GM21619 (cell line): Measurements from ENCODE around the gene AMPD2.
A peak's percentile ranks its signal among the peaks of the same experiment; 100 is the strongest.

Experiments used
- ATAC-seq: cut with Tn5 transposase; IDR thresholded peaks from one replicate; pipeline ENCODE4 v1.9.1; 2021; ENCODE audit not compliant: unreplicated experiment

AMPD2 gene

DNA sequence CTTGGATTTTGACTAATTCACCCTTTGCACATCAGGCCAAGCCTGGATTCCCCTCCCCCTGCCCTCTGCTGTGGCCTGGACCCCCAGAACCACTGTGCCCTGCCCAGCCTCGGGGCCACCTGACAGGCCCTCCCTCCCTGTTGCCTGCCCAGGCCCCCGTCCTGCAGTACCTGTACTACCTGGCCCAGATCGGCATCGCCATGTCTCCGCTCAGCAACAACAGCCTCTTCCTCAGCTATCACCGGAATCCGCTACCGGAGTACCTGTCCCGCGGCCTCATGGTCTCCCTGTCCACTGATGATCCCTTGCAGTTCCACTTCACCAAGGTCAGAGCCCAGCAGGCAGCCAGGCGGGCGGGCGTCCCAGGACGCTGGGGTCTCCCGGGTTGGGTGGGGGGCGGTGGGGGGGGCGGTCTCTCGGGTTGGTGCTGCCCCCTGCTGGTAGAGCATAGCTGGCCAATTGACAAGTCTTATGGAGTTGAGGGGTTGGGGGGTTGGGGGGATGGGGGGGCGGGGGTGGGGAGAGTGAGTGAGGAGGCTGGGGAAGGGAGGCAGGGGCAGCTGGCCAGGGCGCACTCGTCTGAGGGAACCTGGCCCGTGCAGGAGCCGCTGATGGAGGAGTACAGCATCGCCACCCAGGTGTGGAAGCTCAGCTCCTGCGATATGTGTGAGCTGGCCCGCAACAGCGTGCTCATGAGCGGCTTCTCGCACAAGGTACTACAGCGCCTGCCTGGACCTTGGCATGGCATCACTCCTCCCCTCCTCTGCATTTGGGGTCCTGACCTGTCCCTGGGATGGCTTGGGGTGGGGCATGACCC lies 10.7 kb downstream of the AMPD2 start:
- no peak for ATAC-seq

DNA sequence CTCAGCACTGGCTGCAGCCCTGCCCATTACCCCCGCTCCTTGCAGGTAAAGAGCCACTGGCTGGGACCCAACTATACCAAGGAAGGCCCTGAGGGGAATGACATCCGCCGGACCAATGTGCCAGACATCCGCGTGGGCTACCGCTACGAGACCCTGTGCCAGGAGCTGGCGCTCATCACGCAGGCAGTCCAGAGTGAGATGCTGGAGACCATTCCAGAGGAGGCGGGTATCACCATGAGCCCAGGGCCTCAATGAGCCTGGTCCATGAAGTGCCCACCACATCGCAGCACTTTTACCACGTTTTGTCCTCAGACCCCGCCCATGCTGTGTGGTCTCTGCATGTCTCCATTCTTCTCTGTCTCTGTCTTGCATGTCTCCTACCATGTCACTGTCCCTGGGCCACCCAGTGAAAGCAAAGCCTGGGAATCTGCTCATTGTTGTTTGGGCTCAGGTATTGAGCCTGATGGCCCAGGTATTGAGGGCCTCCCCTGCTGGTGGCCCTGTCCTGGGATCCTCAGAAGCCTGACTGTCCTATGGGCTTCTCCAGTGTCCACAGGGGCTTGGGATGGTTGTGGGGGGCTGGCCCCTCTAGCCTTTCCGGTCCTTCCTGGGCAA lies 11.4 kb downstream of the AMPD2 start:
- ATAC-seq, result no peak

DNA sequence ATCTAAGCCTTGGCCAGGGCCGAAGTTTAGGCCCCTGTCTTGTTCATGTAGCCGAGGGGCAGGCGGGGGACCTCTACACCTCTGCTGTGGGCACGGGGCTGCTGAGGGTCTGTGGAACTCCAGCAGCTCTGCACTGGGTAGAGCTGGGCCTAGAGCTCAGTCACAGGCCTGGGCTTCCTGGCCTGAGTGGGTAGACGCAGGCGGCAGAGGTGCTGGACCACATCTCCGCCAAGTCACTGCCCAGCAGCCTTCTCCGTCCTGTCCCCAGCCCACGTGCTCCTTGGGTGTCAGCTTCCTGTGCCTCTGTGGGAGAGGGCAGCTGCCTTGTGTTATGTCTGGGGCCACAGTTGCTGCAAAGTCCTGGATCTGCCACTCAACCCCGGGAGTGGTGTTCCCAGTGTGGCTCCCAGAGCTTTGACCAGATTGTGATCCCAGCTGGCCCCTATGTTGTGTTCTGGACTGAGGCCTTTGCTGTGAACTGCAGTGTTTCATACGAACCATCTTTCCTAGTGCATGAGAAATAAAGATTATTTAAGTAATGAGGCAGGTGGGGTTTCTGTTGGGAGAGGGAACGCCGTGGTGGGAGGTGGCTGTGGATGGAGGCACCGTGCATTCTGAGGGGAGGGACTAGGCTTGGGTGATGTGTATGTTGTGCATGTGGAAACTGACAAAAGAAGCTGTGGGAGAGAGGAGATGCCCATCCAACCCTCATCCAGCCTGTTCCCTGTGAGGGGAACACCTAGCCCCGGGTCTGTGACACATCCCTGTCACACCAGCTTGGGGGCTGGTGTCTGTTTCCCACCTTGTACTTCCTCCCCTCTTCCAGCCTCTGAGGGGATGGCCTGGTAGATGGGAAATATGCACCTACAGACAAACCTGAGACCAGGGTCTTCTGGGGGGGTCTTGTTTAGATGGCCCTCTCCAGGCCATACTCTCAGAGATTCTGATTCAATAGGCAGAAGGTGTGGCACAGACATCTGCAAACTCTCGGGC lies 12.2 kb downstream of the AMPD2 start:
- no peak for ATAC-seq

DNA sequence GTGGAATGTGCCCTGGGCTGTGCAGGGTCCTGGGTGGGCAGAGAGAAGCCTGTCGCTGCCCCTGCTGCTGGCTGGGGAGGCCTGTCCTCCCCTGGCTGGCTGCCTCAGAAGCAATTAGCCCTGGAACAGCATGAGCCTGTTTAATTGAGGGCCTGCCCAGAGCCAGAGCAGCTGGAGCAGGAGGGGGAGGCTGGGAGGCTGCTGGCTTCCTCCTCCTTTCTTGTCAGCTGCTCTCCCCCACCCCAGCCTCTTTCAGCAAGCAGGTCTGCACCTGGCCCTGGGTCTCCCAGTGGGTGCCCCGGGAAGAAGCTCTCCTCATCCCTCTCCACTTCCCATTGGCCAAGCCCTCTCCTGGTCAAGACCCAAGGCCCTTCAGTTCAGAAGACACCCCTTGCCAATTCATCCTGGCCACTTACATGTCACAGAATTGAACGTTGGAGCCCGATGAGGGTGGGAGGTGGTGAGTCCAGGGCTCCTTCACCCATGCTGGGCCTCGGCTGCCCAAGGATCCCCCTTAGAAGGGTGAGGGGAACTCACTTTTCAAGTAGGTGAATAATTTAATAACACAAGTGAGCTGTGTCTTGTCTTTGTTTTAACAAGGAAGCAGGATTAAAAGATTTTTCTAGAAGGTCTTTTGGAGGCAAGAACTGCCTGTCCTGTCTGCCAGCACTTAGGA lies 13.2 kb downstream of the AMPD2 start:
- ATAC-seq, result no peak

DNA sequence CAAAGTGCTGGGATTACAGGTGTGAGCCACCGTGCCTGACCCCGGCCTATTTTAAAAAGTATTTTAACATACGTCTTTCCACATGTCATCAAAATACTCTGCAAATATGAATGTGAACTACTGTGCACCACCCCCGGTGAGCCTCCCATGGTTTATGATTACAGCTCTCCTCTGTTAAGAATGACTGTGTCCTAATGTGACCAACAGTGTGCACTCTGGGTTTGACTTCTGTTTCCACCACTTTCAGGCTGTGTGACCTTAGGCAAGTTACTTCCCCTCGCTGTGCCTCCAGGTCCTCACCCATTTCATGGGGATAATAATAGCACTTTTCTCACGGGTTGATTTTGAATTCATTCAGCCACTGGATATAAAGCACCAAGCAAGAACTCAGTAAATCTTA lies 14.7 kb downstream of the AMPD2 start:
- no peak for ATAC-seq

DNA sequence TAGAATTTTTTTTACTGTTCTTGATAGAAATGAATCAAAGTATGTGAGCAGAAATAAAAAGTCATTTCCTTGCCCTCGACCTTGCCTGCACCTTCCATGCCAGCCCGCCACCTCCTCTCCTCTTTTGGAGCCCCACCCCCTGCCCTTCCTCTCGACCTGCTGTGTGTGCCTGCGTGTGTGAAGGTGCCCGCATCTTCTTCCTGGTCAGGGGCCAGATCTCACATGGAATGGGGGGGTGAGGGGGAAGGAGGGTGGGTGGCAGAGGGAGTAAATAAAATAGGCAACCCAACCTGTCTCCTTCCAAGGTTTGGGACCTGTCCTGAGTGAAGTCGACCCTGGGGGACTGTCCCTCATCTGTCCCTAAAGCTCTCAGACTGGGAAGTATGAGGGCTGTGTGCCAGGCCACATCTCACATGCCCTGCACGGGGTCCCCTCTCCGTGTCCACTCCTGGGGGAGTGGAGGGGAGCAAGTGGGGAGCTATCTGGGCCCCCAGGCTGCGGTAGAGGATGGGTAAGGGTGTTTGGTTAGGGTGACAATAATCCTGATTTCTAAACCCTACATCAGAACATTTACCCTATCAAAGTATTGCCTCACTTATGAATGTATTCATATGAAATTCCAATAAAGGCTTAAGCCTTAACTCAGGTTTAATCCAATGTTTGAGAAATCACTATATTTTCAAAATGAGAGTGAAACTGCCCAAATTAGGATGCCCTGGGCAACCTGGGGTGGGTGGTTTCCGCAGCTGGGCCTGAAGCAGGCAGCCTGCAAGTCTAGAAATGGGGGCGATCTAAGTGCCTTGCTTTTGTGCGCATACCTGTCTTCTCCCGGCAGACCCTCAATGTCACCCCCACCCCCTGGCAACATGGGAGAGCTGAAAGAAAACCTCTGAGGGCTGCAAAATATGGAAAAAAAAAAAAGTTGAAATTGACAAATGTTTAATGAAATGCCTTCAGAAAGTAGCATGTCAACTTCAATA lies 15.4 kb downstream of the AMPD2 start:
- ATAC-seq, result no peak

DNA sequence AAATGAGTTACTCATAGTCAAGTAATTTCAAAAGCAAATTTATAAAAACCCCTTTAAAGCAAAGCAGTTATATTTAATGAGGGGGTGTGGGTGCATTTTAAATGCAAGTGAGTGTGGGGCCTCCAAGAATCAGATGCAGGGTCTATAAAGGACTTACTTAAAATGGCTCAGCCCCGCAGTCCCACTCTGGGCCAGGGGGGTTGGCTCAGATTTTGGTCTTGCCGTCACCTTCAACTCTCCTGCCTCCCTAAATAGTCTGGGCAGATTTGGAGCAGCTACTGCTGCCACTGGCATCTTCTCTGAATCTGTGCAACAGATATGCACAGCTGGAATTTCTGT lies 16.2 kb downstream of the AMPD2 start:
- no peak for ATAC-seq

DNA sequence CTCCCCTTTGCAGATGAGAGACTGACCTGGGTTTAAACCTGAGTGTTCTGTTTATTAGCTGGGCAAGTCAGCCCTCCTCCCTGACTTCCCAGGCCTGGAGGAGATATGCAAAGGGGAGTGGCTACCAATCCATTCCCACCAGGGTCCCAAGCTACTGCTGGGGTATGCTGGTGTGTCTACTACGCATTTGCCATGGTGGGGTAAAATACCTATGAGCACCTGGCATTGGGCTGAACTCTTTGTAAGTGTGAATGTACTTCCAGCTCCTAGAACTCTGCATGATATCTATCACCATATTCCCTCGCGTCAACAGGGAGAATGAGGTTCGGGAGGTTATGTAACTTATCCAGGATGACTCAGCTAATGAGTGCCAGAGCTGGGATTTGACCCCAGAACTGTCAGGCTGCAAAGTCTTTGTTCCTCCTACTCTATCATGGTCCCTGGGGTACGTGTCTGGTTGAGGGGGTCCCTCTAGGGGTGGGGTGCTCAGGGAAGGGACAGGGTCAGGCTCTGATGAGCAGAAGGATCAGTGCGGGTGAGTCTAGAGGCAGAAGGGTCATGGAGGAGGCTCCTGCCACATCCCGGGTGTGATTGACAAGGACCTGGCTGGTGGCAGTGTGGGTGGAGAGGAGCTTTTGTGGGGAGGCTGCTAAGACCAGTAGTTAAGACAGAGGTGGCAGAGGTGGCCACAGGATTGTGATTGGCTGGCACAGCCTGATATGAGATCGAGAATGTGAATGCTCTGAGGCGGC lies 16.7 kb downstream of the AMPD2 start:
- no peak for ATAC-seq

DNA sequence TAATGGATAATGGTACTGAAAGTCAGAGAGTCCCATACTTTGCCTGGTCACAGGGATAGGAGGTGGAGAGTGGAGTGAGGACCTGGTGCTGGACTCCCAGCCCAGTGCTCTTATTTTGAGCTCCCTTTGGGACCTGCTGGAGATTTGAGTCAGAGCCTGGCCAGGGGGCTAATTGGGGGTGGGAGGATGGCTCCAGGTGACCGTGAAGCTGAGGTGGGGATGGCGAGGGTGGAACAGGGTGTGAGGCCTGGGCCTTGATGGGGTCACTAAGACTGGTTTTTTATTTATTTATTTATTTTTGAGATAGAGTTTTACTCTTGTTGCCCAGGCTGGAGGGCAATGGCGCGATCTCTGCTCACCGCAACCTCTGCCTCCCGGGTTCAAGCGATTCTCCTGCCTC lies 17.8 kb downstream of the AMPD2 start:
- no peak for ATAC-seq

DNA sequence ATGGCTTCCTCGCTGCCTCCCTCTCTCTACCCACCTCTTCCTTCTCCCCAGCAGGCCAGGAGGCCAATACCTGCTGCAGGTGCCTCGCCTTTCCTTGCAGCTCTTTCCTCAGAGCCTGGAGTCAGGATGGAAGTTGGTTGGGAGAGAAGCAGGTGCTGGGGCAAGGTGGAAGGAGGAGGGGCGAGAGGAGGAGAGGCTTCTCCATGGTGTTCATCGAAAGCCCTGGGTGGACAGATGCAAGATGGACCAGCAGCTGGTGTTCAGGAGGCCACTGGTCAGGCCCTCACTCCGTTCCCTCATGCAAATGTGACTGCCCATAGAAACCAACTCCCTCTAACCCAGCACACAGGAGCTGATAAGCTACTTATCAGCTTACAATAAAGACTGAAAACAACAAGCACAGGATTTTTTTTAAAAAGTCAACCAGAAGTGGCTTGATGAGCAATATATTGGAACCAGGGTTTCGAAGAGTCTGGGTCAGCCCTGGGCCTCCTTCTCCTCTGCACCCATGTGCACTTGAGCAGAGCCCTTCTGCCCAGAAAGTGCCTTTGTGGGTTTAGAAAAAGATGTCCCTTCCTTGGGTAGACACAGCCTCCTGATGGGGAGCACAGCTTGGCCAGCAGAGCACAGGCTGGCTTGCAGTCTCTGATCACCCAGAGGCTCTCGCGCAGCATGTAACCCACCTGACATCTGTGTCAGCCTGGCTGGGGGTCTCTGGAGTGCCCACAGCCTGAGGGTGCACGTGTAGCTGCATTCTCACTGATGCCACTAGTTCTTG lies 19.6 kb downstream of the AMPD2 start:
- no peak for ATAC-seq

DNA sequence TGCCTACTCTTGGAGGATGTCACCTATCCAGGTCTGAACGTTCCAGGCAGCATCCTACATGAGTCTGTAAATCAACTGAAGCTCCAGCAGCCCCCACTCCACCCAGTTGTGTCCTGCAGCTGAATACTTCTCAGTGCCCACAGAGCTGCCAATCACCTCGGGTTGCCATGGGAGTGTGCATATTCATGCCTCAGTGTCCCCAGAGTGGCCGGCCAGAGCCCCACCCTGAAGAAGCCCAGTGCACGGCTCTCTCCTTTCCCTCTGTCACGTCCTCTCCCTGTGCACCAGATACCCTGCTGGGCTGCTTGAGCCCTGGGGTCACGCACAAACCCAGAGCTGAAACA lies 20.2 kb downstream of the AMPD2 start:
- ATAC-seq, result no peak

DNA sequence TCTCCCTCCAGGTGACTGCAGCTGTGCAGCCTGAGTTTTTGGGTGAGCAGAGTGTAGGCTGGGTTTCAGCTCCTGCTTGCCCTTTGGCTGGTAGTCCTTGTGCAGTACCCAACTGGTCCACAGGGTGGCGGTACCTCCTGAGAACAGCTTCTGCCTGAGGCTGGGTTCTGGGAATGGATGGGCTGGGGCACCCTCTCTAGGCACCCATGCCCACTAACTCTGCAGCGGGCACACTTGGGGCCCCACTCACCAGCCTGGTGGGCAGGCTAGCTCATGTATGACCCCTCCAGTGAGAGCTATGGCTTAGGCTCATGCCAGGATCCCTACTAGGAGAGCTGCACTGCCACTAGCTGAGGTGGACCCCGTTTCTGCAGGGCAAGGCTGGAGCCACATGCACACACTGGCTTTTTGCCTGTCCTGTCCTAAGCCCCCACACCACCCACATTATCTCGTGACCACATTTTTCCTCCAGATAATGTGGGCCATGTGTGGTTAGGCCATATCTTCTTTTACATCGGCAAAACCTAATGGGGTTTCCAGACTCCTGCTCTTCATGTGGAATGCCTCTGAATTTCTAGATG lies 20.7 kb downstream of the AMPD2 start:
- peak; percentile 49 for ATAC-seq

DNA sequence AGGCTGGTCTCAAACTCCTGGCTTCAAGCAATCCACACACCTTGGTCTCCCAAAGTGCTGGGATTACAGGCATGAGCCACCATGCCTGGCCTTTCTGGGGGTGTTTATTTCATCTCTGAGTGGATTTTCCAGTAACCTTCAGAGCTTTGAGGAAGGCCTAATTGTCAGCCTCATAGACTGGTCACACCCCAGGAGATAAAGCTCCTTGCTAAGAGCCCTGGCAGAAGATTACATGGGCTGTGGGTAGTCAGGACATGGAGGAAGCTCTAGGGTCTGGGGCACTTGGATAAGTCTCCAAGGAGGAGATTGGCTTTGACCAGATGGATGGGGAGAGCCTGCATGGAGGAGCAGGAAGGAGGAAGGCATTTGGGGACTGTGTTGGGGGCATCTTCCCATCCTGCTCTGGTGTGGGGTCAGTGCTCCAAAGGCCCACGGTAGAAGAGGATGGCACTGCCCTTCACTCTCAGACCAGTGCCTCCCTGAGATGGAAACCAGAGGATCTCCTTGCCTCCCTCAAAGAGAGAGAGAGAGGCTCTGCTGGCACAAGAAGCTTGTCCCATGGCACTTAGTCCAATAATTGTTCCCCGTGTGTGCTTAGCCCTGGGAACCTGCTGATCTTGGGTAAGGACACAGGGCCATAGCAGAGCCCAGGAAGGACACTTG lies 21.6 kb downstream of the AMPD2 start:
- ATAC-seq, result no peak

DNA sequence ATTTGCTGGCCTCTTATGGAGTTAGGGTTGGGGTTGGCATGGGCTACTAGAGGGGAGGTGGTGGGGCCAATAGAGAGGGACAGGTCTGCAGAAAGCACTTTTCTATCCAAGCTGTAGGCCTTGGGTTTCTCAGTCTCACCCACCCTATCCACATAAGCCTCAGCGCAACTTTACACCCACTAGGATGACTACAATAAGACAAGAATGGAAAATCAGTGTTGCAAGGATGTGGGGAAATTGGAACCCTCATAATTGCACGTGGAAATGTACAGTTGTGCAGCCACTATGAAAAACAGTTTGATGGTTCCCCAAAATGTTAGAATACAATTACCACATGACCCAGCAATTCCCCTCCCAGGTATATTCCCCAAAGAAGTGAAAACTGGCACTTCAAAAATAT lies 22.2 kb downstream of the AMPD2 start:
- no peak for ATAC-seq

DNA sequence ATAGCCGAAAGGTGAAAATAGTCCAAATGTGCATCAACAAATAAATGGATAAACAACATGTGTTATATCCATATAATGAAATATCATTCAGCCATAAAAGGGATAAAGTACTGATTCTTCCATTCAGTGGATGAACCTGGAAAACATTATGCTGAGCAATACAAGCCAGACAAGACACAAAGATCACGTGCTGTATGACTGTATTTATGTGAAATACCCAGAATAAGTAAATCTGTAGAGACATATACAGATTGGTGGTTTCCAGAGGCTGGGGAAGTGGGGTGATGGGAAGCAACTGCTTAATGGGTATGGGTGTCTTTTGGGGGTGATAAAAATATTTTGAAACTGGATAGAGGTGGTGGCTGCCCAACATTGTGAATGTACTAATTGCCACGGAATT lies 23.0 kb downstream of the AMPD2 start:
- no peak for ATAC-seq

DNA sequence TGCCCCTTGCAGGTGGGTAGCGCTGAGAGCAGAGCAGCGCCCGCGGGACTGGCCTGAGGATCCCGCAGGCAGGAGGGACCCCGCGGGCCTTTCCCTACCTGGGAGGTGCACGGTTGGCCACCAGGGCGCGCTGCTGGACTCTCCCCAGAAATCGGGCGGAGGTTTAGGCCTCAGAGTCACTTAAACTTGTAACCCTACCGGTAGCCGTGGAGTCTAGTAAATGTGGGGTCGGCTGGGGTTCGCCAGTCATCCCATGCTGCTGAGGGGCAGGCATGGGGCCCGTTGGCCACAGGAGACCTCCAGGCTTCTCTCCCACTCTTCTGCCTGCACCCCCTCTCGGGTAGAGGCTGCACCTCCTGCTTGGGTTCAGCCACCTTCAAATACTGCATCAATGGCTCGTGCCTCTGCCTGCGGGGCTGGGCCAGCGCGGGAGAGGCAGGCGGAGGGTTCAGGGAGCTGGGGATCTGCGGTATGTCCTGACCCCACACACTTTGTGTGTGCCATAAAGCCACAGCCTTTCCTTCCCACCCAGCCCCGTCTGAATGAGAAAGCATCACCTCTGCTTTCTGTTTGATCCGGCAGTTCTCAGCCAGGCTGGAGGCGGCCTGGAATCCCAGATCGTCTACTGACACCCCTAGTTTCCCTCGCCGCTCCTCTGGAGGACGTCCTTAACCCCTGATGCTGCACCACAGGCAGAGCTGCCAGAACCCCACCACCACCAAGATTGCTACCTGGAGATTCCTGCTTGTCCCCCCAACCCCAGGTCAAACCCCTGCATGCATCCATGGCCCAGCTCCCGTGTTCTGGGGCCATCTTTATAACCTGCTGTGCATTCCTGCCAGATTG lies 24.0 kb downstream of the AMPD2 start:
- ATAC-seq, result peak; percentile 86

DNA sequence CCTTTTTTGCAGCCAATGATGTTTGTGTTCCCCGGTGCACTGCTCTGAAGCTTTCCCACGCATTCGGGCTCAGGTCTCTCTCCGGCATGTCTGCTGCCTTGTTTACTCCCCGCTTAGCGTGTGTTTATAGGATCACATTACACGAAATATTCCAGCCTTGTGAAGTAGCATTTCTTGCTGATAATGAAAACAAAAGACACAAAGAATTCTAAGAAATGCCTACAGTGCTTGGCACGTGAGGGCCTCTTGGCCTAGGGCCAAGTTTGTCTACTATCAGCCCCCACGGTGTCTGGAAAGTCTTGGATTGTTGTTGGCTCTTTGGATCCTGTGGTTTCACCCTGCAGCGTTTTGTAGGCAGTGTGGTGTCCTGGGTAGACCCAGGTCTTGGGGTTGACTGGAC lies 25.0 kb downstream of the AMPD2 start:
- no peak for ATAC-seq
